ENCODE data around the gene CDKN2B. TPM values are rescaled to one million over a fixed set of nuclear protein-coding genes. Genes with fewer than 3 reads are reported as not detected.

Gene CDKN2B
- total and polyA plus RNA-seq, 2 of the 13 experiments (the other 11 are each of a cell fraction or from before 2014, with no cell fraction given): 1.4 to 1.5 TPM

- TF ChIP-seq ZNF142 (CRISPR knock-in tag; IDR thresholded peaks at IDR 0.05): peak; percentile 56; the same call in 1 of the 2 replicates
- TF ChIP-seq MATR3 (CRISPR knock-in tag; IDR thresholded peaks at IDR 0.05): no peak
- no peak for TF ChIP-seq SRY (CRISPR knock-in tag; IDR thresholded peaks at IDR 0.05)
- TF ChIP-seq NFYB (CRISPR knock-in tag; IDR thresholded peaks at IDR 0.05): no peak
- TF ChIP-seq ZNF891 (CRISPR knock-in tag; IDR thresholded peaks at IDR 0.05): no peak
- TF ChIP-seq ZNF17 (CRISPR knock-in tag; IDR thresholded peaks at IDR 0.05): no peak
- no peak for TF ChIP-seq ZNF136 (CRISPR knock-in tag; IDR thresholded peaks at IDR 0.05; ENCODE audit: low read depth)
- TF ChIP-seq MTF1 (CRISPR knock-in tag; IDR thresholded peaks at IDR 0.05): no peak
- TF ChIP-seq, protein P1, sequence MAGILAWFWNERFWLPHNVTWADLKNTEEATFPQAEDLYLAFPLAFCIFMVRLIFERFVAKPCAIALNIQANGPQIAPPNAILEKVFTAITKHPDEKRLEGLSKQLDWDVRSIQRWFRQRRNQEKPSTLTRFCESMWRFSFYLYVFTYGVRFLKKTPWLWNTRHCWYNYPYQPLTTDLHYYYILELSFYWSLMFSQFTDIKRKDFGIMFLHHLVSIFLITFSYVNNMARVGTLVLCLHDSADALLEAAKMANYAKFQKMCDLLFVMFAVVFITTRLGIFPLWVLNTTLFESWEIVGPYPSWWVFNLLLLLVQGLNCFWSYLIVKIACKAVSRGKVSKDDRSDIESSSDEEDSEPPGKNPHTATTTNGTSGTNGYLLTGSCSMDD (CRISPR knock-in tag; IDR thresholded peaks at IDR 0.05): no peak
- TF ChIP-seq ETV5 (CRISPR knock-in tag; IDR thresholded peaks at IDR 0.05; ENCODE audit: borderline replicate concordance): no peak; the same call in 1 of the 2 replicates
- no peak for TF ChIP-seq SOX13 (IDR thresholded peaks at IDR 0.05)
- peak in 1 of 2 experiments; percentile 29; a peak in 1 of 4 replicates for TF ChIP-seq SOX13 (CRISPR knock-in tag; conservative IDR thresholded peaks at IDR 0.05 in 1 of 2, IDR thresholded peaks at IDR 0.05 in 1 of 2)
- TF ChIP-seq, protein P2, sequence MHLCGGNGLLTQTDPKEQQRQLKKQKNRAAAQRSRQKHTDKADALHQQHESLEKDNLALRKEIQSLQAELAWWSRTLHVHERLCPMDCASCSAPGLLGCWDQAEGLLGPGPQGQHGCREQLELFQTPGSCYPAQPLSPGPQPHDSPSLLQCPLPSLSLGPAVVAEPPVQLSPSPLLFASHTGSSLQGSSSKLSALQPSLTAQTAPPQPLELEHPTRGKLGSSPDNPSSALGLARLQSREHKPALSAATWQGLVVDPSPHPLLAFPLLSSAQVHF (CRISPR knock-in tag; IDR thresholded peaks at IDR 0.05): no peak
- TF ChIP-seq, protein P3, sequence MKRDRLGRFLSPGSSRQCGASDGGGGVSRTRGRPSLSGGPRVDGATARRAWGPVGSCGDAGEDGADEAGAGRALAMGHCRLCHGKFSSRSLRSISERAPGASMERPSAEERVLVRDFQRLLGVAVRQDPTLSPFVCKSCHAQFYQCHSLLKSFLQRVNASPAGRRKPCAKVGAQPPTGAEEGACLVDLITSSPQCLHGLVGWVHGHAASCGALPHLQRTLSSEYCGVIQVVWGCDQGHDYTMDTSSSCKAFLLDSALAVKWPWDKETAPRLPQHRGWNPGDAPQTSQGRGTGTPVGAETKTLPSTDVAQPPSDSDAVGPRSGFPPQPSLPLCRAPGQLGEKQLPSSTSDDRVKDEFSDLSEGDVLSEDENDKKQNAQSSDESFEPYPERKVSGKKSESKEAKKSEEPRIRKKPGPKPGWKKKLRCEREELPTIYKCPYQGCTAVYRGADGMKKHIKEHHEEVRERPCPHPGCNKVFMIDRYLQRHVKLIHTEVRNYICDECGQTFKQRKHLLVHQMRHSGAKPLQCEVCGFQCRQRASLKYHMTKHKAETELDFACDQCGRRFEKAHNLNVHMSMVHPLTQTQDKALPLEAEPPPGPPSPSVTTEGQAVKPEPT (CRISPR knock-in tag; IDR thresholded peaks at IDR 0.05; ENCODE audit: low read depth): peak; percentile 81; the same call in 1 of the 2 replicates
Observed at GRCh38 chr9:22008717-22009505, at the start of gene CDKN2B (continued).
